BJ (cell line): ENCODE data around the gene HTR7. TPM values are rescaled to one million over a fixed set of nuclear protein-coding genes. Genes with fewer than 3 reads are reported as not detected.
A peak's percentile ranks its signal among the peaks of the same experiment; 100 is the strongest.
"Not testable (repeated sequence)": the region's sequence is repeated elsewhere in the genome, so short reads cannot be mapped to it uniquely, and the experiment has no call there.

Source experiments
- CTCF ChIA-PET: fragments of 350-600 bp; formaldehyde crosslinking; extraction: SDS; loops from one replicate; lab custom pipeline; 2021; ENCODE audit warnings: antibody characterized with exemption, inconsistent platforms; lab: Yijun Ruan, JAX
- POLR2A ChIA-PET: fragments of 300-600 bp; sonication (Branson Sonifier 250); formaldehyde crosslinking; extraction: SDS; loops from one replicate; lab custom pipeline; 2021; ENCODE audit warnings: antibody characterized with exemption; lab: Charles Lee
- DNase-seq: peaks from one replicate; pipeline ENCODE4 v3.0.0-alpha.2; 2011; ENCODE audit warnings: low read depth
- H3K27me3 ChIP-seq: 2 replicates; pipeline ENCODE4 v1.6.0; 2011; ENCODE audit warnings: low read length; ENCODE audit not compliant: control insufficient read depth, insufficient read depth
- H3K36me3 ChIP-seq: 2 replicates; pipeline ENCODE4 v1.5.1; 2011; ENCODE audit warnings: low read length; ENCODE audit not compliant: control insufficient read depth, insufficient read depth
- H3K4me3 ChIP-seq: 2 replicates; pipeline ENCODE4 v1.5.1; 2011; ENCODE audit warnings: low read depth, mild to moderate bottlenecking, control low read depth, low read length
- polyA plus RNA-seq: library from polyadenylated mRNA; depleted of rRNA; stranded (reverse); fragments of >200 nt; gene quantifications from 2 replicates; pipeline ENCODE4 v1.2.3, GENCODE V29; 2011
- TF ChIP-seq, protein P1 (sequence below): IDR thresholded peaks from 2 replicates; pipeline ENCODE4 v1.5.1; 2011; ENCODE audit warnings: low read depth, mild to moderate bottlenecking, control low read depth, inconsistent platforms, low read length, moderate library complexity; ENCODE audit not compliant: insufficient read depth

HTR7 gene
- polyA plus RNA-seq, 1 experiment, result 0.16 TPM

DNA sequence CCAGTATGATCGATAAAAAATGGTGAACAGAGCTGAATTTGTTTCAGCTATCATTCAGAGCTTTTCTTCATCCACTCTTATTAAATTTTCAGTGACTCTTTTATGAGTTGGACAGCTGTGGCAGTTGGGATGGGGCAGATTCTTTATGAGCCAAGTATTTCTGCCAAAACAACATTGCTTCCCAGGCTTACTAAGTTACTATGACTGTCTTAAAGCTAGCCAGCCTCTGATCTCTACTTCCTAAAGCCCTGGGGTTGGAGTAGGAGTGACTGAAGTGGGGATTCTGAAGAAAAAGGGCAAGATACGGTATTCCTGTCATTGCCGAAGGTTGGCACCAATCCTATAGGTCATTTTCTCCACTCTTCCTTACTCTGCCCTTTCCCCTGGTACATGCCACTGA lies 26.6 kb upstream of the HTR7 start:
- Histone ChIP-seq H3K36me3 (0 out of 2 replicates have a peak, but pooled peaks cover 3% of the 10 kb centered on the region), H3K4me3 (no peak overlapping the region), H3K27me3 (no peaks in the 10 kb centered on the region)
- ChIA-PET POLR2A (no interaction called here), CTCF (interaction anchor here (1.3 to 2.2 kb wide), 3 partner anchors 27 to 367 kb away, joined by 3 to 15 read pairs (median 4); no protein-coding TSS in a partner anchor)
- TF ChIP-seq, protein P1, sequence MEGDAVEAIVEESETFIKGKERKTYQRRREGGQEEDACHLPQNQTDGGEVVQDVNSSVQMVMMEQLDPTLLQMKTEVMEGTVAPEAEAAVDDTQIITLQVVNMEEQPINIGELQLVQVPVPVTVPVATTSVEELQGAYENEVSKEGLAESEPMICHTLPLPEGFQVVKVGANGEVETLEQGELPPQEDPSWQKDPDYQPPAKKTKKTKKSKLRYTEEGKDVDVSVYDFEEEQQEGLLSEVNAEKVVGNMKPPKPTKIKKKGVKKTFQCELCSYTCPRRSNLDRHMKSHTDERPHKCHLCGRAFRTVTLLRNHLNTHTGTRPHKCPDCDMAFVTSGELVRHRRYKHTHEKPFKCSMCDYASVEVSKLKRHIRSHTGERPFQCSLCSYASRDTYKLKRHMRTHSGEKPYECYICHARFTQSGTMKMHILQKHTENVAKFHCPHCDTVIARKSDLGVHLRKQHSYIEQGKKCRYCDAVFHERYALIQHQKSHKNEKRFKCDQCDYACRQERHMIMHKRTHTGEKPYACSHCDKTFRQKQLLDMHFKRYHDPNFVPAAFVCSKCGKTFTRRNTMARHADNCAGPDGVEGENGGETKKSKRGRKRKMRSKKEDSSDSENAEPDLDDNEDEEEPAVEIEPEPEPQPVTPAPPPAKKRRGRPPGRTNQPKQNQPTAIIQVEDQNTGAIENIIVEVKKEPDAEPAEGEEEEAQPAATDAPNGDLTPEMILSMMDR, result no peak
- DNase-seq, result peak; percentile 19

DNA sequence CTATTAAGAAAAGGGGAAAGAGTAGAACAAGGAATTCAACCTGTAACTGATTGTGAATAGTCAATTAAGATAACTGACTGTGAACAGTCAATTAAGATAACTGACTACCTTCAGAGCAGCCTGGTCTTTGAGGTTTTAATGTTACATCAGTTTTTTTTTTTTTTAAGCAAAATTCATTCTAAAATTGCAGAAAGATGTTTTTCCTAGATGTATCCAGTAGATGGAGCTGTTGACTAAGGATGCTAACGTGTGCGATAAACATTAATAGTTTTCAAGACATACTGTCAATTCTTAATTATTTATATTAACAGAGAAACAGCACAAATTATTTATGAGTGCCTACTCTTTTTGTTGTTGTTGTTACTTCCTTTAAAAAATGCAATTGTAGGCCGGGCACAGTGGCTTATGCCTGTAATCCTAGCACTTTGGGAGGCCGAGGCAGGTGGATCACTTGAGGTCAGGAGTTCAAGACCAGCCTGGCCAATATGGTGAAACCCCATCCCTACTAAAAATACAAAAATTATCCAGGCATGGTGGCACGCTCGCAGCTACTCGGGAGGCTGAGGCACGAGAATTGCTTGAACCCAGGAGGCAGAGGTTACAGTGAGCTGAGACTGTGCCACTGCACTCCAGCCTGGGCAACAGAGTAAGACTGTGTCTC lies 22.4 kb upstream of the HTR7 start:
- H3K4me3 ChIP-seq, result not testable (repeated sequence)

DNA sequence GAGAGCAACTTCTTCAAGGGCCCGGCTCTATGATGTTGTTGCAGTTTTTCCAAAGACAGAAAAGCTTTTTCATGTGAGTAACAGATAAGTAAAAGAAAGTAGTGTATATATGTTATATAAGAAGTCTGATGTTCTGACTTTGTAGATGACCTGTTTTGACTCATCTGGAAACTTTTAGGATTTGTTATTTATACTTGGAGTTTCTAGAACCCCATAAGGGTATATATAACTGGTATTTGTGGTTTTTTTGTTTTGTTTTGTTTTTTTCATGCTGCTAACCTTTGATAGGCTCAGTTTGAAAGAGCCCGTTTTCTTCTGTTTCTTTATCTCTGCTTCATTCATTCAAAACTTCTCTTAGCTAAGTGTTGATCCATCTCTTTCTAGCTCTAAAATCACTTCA lies 21.2 kb upstream of the HTR7 start:
- ChIA-PET CTCF (interaction anchor here (0.7 to 2.1 kb wide), 21 partner anchors 7 to 857 kb away, joined by 3 to 16 read pairs (median 4); partner anchors contain the start of gene RPP30), POLR2A (no interaction called here)
- H3K27me3 ChIP-seq, result no peaks in the 10 kb centered on the region
- peaks cover 1% of the 10 kb centered on the region for H3K36me3 ChIP-seq
- TF ChIP-seq, protein P1, result no peak
- no peak for DNase-seq
- H3K4me3 ChIP-seq, result no peak overlapping the region

More for the DNA sequence above, 22.4 kb upstream of the HTR7 start:
- POLR2A ChIA-PET, H3K36me3 ChIP-seq, H3K27me3 ChIP-seq: not testable (repeated sequence)
- TF ChIP-seq, protein P1, result peak; percentile 60
- CTCF ChIA-PET, result interaction anchor here (0.6 to 2.1 kb wide), 32 partner anchors 8 to 1176 kb away, joined by 3 to 16 read pairs (median 4); partner anchors contain the start of gene RPP30
- DNase-seq, result peak; percentile 11

DNA sequence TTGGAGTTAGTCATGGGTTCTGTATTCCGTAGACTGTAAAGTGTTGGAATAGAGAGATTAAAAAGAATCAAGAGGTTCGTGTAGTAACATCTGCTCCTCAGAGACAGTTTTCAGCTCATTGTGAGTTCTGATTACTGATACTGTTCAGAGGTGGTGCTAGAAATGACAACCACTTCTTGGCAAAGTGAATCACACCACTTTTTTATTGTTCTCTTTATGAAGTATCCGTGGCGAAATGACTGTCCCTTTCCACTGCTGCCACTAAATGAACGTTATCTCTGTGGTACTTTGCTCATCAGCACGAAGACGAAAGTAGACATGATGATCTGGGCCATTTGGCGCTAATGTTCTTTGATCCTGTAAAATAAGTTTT lies 14.8 kb upstream of the HTR7 start:
- TF ChIP-seq, protein P1, result no peak
- DNase-seq, result no peak
- POLR2A ChIA-PET, result interaction anchor here (0.6 kb wide), 1 partner anchor 134 kb away, joined by 3 read pairs; no protein-coding TSS in a partner anchor
- Histone ChIP-seq H3K4me3 (peak overlapping the region; percentile 66), H3K27me3 (peaks cover 2% of the 10 kb centered on the region; the same call in 1 of the 2 replicates), H3K36me3 (peaks cover 1% of the 10 kb centered on the region)
- CTCF ChIA-PET, result interaction anchor here (1.1 to 1.8 kb wide), 4 partner anchors 9 to 126 kb away, joined by 3 to 13 read pairs (median 6); partner anchors contain the start of gene HTR7

DNA sequence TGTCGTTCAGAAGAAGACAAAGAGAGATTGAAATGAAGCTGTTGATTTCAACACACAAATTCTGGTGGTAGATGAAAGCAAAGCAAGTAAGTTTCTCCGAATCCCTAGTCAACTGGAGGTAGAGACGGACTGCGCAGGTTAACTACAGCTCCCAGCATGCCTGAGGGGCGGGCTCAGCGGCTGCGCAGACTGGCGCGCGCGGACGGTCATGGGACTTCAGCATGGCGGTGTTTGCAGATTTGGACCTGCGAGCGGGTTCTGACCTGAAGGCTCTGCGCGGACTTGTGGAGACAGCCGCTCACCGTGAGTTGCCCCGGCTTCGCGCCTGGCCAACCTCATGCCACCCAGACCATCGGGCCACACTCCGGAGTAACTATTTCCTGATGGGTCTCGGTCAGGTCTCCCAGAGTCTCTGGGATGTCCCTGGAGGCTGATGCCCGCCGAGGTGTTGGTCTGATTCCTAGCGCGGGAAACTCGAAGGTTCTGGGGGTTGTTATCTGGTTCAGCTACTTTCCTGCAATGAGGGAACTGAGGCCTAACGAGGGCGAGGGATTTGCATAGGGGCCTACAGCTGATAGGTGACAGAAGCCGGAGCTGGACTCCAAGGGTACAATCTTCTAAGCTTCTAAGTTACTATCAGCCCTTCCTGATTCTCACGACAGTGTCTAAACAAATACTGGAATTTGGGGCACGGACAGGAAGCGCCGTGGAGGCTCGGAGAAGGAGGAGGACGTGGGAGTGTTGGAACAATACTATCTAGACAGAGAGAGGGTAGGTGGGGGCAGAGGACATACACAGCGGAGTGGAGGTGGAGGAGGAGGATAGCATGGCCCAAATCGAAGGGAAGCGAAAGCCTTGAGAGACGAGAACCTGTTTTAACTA lies 14.2 kb upstream of the HTR7 start, which contains the start of gene RPP30:
TSS of gene RPP30 (plus strand) at position 209 of the 882 bp plus-strand sequence. CDS start at position 222, 13 bp downstream.
- Histone ChIP-seq H3K27me3 (peaks cover 6% of the 10 kb centered on the region; the same call in 1 of the 2 replicates), H3K36me3 (no peaks in the 10 kb centered on the region; the same call in 1 of the 2 replicates), H3K4me3 (peak within 1 kb of the TSS; percentile 66)
- ChIA-PET CTCF (interaction anchor here (0.9 to 1.8 kb wide), 7 partner anchors 8 to 125 kb away, joined by 3 to 13 read pairs (median 5); partner anchors contain the start of gene HTR7), POLR2A (interaction anchor here (0.6 kb wide), 1 partner anchor 133 kb away, joined by 3 read pairs; no protein-coding TSS in a partner anchor)
- peak; percentile 47 for DNase-seq
- TF ChIP-seq, protein P1, result no peak
